Activated naive CD4-positive, alpha-beta T cell treated with anti-CD3 and anti-CD28 coated beads, Interleukin-2, amount 50 U/mL, for 16 hours (primary cell): ENCODE results near the gene SETBP1.
A peak's percentile ranks its signal among the peaks of the same experiment; 100 is the strongest.
"Not testable (repeated sequence)": the region's sequence is repeated elsewhere in the genome, so short reads cannot be mapped to it uniquely, and the experiment has no call there.

Experiments
- DNase-seq: peaks from one replicate; pipeline ENCODE4 v3.0.0-alpha.2; 2020

Gene SETBP1

GRCh38 chr18:44708451-44709083 lies 27.9 kb downstream of the SETBP1 start:
- DNase-seq: no peak

GRCh38 chr18:44709307-44710126 lies 28.8 kb downstream of the SETBP1 start:
- no peak for DNase-seq

GRCh38 chr18:44710931-44711330 lies 30.2 kb downstream of the SETBP1 start:
- no peak for DNase-seq

GRCh38 chr18:44712025-44712424 lies 31.3 kb downstream of the SETBP1 start:
- DNase-seq: no peak

GRCh38 chr18:44713435-44713834 lies 32.7 kb downstream of the SETBP1 start:
- no peak for DNase-seq

- DNase-seq: no peak
These were observed 33.7 kb downstream of the SETBP1 start for GRCh38 chr18:44714376-44714775.

GRCh38 chr18:44715245-44715644 lies 34.6 kb downstream of the SETBP1 start:
- no peak for DNase-seq

GRCh38 chr18:44715842-44716241 lies 35.2 kb downstream of the SETBP1 start:
- no peak for DNase-seq

- no peak for DNase-seq
These were observed 36.0 kb downstream of the SETBP1 start for GRCh38 chr18:44716697-44717163.

- no peak for DNase-seq
These were observed 38.9 kb downstream of the SETBP1 start for GRCh38 chr18:44719519-44720060.

- not testable (repeated sequence) for DNase-seq
These were observed 41.1 kb downstream of the SETBP1 start for GRCh38 chr18:44721748-44722147.

- DNase-seq: no peak
These were observed 42.7 kb downstream of the SETBP1 start for GRCh38 chr18:44723411-44723810.

- no peak for DNase-seq
These were observed 43.6 kb downstream of the SETBP1 start for GRCh38 chr18:44724105-44724778.

GRCh38 chr18:44725300-44726058 lies 44.8 kb downstream of the SETBP1 start:
- peak; percentile 61 for DNase-seq

- no peak for DNase-seq
These were observed 45.4 kb downstream of the SETBP1 start for GRCh38 chr18:44726059-44726421.

- DNase-seq: no peak
These were observed 46.6 kb downstream of the SETBP1 start for GRCh38 chr18:44727291-44727690.

GRCh38 chr18:44729631-44730101 lies 49.0 kb downstream of the SETBP1 start:
- DNase-seq: no peak

- DNase-seq: no peak
These were observed 50.3 kb downstream of the SETBP1 start for GRCh38 chr18:44730803-44731529.

- no peak for DNase-seq
These were observed 51.0 kb downstream of the SETBP1 start for GRCh38 chr18:44731530-44732237.

GRCh38 chr18:44732238-44732563 lies 51.5 kb downstream of the SETBP1 start:
- no peak for DNase-seq

GRCh38 chr18:44732599-44732998 lies 51.9 kb downstream of the SETBP1 start:
- no peak for DNase-seq
